GM21723 (cell line): ENCODE measurements around the gene TSLP.

Experiments
- ATAC-seq: cut with Tn5 transposase; IDR thresholded peaks from one replicate; pipeline ENCODE4 v1.9.1; 2021; ENCODE audit warnings: mild to moderate bottlenecking, moderate library complexity; ENCODE audit not compliant: unreplicated experiment

The TSLP gene

DNA sequence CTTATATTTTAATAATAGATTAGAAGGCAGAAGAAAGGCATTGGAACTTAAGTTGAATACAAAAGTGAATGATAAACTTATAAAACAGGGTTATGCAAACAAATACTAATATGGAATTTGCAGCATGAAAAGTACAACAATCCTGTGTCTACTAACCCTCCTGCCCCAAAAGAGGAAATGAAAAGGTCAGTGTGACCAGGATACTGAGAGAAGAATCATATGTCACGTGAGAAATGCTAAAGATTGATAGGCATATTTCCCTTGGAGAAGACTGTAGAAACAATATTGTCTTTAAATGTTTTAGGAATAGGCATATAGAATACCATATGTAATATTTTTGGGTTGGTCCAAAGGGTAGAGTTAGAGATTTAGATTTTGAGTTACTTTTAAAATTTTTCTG lies 24.5 kb downstream of the TSLP start:
- no peak for ATAC-seq

DNA sequence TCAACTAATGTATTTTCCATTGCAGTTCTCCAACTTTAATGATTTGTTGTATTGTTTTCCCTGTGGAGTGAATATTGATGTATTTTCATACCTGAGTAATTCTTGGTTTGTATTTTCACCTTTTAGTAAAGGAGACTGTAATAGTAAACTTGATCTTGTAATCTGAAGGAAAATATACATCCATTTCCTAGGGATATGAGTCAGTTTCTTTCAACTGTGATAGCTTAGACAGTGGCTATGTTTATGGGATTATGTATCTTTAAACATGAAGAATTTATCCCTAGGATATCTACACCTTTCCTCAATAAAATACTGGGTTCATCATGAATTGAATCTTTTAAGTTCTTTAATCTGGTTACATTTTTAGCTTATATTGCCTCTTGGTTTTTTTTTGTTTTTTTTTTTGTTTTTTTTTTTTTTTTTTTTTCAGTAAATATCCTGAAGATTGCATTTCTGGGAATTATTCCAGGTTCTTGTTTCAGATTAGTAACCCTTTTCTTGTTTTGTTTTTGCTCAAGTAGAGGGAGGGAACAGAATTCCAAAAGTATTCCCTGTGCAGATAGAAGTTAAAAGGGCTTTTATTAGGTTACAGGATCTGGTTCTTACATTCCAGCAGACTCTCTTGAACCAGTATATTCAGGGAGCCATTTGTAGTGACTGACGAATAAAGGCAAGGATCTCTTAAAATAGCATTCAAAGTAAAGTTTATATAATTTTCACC lies 27.7 kb downstream of the TSLP start:
- ATAC-seq: no peak

DNA sequence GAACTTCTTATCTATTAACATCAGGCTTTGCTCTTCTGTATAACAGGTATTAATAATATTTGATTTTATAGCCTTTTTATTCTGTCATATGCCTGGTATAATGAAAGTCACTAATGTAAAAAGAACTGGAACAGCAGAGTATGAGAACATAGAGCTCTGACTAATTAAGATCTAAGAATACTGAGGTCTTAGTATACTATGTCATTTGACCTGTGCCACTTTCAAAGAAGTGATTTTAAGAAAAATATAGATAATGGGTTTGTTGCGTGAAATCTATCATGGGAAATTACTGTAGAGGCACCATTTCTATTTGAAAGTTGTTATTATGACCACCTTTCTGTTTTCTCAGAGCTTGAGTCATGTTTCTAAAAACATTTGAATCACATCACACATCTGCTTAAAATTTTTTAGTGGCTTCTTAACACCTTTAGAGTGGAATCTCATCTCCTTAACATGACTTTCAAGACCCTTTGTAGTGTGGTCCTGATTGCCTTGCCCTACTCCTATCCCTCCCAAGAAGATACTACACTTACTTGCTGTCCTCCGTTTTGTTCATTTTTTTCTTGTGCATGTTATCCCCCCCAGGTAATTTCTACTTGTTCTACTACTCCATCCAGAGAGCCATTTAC lies 34.9 kb downstream of the TSLP start:
- no peak for ATAC-seq

DNA sequence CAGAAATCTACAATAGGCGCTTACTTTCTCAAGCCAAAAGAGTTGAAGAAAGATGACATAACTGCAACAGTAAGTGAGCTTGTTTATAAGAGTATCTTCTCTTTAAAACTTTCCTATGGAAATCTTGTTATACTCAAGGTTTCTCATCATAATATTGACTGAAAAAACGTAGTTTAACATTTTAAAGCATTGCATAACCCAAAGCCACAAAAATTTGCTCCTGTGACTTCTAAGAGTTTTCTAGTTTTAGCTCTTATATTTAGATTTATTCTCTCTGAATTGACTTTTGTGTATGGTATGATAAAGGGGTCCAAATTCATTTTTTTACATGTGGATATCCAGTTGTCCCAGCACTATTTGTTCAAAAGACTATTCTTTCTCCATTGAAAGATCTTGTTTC lies 35.9 kb downstream of the TSLP start:
- ATAC-seq: no peak

DNA sequence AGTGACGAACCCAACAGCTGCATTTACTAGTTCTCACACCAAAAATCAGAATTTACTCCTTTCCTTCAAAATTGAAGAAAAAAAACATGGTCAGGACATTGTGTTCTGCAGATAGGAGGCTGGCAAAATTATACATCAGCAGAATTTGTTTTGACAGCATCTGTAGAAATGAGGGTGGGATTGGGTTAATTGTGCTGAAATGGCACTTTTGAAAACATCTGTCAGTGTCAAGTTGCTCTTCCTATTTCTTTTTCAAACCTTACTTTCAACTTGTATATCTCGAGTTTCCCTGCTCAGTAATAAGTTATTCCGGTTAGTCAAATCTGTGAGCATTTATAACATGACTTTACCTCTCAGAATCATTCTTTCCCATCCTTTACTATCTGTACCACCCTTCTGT lies 40.4 kb downstream of the TSLP start:
- ATAC-seq: no peak

DNA sequence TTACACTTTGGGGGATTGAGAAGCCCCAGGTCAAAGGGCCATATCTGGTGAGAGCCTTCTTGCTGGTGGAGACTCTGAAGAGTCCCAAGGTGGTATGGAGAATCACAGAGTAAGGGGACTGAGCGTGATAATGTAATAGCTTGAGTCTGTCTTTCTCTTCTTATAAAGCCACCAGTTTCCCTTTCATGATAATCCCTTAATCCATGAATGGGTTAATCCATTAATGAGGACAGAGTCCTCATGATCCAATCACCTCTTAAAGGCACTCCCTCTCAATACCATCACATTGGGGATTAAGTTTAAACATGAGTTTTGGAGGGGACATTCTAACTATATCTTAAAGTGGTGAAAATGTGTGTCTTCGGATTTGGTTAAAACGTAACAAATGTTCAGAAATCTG lies 42.2 kb downstream of the TSLP start:
- ATAC-seq: no peak

DNA sequence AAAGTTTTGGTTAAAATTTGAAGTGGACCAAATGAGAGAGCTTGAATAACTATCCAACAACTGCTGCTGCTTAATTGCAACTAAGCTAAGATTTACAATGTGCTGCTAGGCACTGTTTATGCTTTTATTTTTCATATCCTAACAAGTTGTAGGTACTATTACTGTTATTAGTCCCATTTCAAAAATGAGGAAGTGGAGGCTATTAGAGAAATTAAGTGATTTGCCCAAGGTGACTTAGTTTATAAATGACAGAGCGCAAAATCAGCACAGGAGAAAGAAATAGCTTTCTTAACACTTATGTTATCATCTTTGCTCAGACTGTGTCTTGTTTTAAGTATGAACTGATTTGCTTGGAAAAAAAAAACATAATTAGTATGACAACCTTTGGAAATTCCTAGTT lies 43.7 kb downstream of the TSLP start:
- no peak for ATAC-seq

DNA sequence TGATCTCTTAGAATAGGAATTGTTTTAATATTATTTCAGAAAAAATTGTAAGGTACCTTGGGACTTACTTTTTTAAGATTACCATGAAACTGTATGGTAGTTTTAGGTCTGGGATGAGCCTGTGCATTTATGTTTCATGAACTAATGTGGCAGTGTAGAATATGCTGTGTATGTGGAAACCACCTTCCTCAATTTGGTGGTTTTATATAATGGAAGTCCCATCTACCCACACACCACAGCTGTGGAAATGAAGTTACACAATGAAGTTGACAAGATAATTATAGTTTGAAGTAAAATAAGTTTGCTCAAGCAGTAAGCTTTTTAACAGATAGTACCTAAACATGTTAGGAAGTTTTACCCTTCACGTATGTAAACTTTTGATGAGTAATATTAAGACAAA lies 45.0 kb downstream of the TSLP start:
- ATAC-seq: no peak

DNA sequence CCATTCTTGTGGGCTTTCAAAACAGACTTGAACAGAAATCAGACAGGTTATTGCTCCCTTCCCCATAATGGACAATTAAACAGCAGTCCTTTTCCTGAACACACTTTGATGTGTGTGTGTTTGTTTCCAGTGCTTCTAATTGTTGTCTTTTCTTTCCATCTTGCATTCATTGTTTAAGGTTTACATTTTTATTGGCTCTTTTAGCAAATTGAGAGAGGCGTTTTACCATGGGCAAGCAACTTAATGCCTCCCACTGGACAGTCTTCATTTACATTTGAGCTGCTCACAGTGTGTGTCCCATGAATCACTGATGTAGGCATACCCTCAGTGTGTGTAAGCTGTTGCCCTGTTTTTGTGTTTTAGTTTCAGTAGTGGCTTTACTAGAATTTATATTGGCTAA lies 45.6 kb downstream of the TSLP start:
- ATAC-seq: no peak

DNA sequence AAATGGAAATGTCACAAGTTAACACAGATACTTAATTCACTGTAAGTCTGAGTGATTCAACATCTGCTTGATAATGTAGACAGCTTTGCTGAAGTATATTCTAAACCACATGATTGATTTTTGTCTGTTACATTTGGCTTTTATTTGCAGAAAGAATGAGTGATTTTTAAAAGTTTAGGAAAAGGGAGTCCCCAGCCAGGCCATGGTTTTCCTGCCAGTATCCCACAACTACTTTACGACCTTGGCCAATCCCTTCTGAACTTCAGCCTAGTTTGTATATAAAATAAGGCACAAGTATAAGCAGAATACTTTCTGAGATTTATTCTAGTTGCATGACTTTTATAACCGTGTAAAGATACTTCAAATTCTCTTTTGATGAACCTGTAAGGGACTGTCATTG lies 47.7 kb downstream of the TSLP start:
- no peak for ATAC-seq

DNA sequence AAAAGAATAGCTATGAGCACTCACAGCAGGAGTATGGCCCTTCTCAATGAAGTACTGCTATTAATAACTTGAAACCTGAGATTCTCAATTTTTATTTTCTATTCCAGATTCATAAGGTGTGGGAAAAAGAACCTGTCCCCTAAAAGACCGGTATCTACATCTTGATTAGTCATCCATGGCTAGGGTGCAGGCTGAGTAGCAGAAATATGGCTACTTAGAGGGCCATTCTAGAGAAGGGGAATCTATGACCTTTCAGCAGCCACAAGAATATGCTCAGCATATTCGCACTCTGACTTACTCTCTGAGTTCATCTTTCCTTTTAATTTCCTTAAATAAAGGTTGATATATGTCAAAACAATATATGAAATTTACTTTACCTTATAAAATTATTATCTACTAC lies 48.3 kb downstream of the TSLP start:
- no peak for ATAC-seq

DNA sequence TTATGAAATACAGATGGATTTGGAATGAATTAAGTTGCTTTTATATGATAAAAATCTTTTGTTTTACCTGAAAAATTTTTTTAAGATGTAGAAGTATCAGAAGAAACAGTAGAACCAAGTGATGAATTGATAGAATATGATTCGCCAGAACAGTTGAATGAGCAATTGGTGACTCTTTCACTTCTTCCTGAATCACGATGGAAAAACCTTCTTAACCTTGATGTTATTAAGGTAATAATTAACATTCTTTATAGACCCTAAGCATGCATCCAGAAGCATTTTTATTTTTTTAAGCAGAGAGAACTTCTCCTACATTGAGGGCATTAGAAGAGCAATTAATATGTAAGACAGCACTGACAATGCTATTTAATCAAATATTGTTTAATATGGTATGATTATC lies 49.4 kb downstream of the TSLP start:
- ATAC-seq: no peak

DNA sequence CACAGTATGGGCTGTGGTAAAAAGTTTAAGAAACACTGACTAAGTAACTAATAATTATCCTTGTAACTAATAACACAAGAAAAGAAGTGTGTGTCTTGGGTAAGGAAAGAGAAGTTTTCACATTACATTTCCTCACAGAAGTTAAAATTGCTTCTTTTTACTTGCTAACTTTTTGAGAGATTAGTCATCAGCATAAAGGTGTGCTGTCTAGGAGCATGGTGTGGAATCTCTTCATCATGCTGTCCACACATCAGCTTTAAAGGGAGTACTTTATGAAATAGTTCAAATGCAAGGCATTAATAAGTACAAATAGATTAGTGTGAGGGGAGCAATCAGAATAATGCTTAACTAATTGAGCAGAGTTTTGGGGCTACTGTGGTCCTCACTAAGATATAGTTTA lies 50.4 kb downstream of the TSLP start:
- no peak for ATAC-seq

DNA sequence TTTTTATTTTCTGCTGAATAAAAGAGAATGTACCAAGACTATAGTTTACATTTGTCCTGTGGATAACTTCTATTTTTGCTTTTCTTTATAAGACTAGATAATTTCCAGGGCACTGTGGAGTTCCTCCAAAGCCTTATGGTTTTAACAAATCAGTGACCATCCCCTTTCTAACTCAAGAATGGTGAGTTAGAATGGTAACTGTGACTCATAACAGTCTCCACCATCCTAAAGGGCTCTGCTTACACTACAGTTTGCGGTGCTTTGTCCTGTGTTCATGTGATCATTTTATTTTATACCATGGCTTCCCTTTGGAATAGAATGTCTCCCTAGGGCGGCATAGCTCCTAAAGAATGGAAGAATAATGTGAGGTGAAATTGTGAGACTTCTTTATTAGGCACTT lies 50.9 kb downstream of the TSLP start:
- no peak for ATAC-seq

DNA sequence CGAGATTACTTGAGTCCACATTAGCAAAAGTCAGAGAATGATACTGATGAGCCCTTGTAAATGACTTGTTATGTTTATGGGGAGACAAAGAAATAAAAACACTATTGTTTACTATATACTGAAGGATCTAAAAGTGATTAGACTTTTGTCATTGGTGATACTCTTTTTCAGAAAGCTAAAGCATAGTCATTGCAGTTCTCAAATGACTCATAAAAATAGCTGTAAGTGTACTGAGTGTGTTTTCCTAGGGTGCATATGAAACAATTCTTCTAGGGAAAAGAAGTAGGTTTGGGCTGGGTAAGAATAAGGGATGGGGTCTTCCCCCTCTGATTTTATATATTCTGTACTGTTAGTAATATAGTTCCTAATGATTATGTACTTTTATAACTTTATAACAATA lies 53.3 kb downstream of the TSLP start:
- ATAC-seq: no peak

DNA sequence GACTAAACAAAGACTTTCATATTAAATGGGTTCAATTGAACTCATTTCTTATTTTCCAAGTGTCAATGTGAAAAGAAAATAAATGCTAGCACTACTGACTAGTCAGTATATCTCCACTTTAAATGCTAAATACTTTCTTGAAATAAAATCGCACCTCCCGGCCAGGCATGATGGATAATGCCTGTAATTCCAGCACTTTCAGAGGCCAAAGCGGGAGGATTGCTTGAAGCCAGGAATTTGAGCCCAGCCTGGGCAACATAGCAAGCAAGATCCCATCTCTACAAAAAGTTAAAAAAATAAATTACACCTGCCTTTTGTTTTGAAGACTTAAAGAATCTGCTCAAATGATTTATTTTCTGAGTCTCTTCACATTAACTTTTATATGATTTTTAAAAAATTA lies 55.4 kb downstream of the TSLP start:
- no peak for ATAC-seq
